Measurements from ENCODE around the gene MTA1.

DNA sequence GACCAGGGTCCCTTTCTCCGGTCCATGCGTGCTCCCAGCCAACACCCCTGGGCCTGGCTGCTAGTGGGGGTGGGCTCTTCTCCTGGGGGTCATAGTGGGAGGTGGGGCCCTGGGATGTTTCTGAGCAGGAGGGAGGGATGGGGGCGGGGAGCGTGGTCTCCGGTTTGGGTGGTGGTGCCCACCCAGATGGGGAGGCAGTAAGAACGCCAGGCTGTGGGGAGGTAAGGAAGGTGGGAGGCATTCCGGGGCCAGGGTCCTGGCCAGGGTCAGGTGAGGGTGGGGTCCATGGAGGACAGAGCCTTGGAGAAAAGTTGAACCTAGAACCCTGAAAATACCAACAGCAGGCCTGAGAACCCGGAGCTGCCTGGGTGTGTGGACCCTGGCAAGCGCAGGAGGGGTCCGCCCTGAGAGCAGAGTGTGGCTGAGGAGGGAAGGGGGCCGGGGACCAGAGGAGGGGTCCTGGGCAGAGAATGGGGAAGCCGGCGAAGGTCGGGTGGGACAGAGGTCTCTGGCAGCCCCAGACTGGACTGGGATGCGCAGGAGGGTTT lies 60.6 kb downstream of the MTA1 start:
- TF ChIP-seq, protein P1, sequence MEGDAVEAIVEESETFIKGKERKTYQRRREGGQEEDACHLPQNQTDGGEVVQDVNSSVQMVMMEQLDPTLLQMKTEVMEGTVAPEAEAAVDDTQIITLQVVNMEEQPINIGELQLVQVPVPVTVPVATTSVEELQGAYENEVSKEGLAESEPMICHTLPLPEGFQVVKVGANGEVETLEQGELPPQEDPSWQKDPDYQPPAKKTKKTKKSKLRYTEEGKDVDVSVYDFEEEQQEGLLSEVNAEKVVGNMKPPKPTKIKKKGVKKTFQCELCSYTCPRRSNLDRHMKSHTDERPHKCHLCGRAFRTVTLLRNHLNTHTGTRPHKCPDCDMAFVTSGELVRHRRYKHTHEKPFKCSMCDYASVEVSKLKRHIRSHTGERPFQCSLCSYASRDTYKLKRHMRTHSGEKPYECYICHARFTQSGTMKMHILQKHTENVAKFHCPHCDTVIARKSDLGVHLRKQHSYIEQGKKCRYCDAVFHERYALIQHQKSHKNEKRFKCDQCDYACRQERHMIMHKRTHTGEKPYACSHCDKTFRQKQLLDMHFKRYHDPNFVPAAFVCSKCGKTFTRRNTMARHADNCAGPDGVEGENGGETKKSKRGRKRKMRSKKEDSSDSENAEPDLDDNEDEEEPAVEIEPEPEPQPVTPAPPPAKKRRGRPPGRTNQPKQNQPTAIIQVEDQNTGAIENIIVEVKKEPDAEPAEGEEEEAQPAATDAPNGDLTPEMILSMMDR (IDR thresholded peaks at IDR 0.05; ENCODE audit: insufficient read depth, low read length, poor library complexity, severe bottlenecking): no peak
- no peak for TF ChIP-seq EZH2phosphoT487 (conservative IDR thresholded peaks at IDR 0.05; ENCODE audit: low read length)

Data from SU-DHL-6 (cell line).